Measurements from ENCODE around the gene GPC6. TPM values are rescaled to one million over a fixed set of nuclear protein-coding genes. Genes with fewer than 3 reads are reported as not detected.
A peak's percentile ranks its signal among the peaks of the same experiment; 100 is the strongest.

The GPC6 gene
- total RNA-seq, 2 donors from 2014 or later, result 3.4 to 5.3 TPM

DNA sequence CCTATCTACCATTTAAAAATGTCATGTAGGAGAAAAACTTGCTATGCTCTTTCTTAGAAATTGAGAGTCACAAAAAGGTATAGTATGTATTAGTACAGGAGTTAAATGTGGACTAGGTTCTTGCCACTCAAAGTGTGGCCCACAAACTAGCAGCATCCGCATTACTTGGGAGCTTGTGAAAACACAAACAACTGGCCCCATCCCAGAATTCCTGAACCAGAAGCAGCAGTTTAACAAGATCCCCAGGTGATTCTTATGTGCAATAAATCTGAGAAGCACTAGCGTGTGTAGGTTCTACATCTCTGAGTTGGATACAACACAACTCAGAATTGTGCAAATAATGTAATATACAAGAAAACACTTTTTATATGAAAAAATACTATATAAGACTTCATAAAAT is 927.0 kb downstream of the GPC6 start:
- 38% methylated on average over 2 of the region's 2 CpGs for WGBS
- no peaks in the 10 kb centered on the region for H3K4me1 ChIP-seq (replicated peaks)
- intact Hi-C loops (cut with DNase I), result no loop called here
- DNase-seq (ENCODE audit: low spot score), result peak; percentile 16
- no peaks in the 10 kb centered on the region for H3K36me3 ChIP-seq
- H3K9me3 ChIP-seq, result no peaks in the 10 kb centered on the region
- no peak overlapping the region for H3K4me3 ChIP-seq
- TF ChIP-seq POLR2A (IDR thresholded peaks at IDR 0.05) (no peak), POLR2AphosphoS5 (IDR thresholded peaks at IDR 0.05) (no peak)
- H3K27me3 ChIP-seq (replicated peaks; ENCODE audit: insufficient read depth), result no peaks in the 10 kb centered on the region
- H3K27ac ChIP-seq, result no peak overlapping the region

DNA sequence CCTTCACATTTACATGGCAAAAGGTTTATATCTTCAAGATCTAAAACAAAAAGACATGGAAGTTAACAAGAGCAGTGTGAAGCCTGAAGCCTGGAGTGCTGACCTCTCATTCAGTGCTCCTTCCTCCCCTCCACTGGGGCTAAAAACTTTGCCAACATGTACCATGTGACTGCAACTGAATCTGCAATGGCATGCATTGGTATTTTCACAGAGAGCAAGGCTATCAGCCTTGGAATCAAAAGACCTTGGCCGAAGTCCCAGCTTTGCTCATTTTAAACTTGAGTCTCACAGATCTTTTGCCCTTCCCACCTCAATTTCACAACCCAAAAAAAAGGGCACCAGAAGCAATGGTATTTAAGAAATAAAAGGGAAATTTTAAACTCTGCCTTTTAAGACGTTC is 927.8 kb downstream of the GPC6 start:
- H3K27ac ChIP-seq, result no peak overlapping the region
- intact Hi-C loops (cut with DNase I), result no loop called here
- no peak overlapping the region for H3K4me3 ChIP-seq
- H3K4me1 ChIP-seq (replicated peaks), result no peaks in the 10 kb centered on the region
- peak; percentile 79 for DNase-seq (ENCODE audit: low spot score)
- H3K27me3 ChIP-seq (replicated peaks; ENCODE audit: insufficient read depth), result no peaks in the 10 kb centered on the region
- no peaks in the 10 kb centered on the region for H3K36me3 ChIP-seq
- no peaks in the 10 kb centered on the region for H3K9me3 ChIP-seq
- WGBS, result 21% methylated on average over 2 of the region's 2 CpGs
- peak; percentile 72 for TF ChIP-seq POLR2AphosphoS5 (IDR thresholded peaks at IDR 0.05)
- TF ChIP-seq, protein P1, sequence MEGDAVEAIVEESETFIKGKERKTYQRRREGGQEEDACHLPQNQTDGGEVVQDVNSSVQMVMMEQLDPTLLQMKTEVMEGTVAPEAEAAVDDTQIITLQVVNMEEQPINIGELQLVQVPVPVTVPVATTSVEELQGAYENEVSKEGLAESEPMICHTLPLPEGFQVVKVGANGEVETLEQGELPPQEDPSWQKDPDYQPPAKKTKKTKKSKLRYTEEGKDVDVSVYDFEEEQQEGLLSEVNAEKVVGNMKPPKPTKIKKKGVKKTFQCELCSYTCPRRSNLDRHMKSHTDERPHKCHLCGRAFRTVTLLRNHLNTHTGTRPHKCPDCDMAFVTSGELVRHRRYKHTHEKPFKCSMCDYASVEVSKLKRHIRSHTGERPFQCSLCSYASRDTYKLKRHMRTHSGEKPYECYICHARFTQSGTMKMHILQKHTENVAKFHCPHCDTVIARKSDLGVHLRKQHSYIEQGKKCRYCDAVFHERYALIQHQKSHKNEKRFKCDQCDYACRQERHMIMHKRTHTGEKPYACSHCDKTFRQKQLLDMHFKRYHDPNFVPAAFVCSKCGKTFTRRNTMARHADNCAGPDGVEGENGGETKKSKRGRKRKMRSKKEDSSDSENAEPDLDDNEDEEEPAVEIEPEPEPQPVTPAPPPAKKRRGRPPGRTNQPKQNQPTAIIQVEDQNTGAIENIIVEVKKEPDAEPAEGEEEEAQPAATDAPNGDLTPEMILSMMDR (IDR thresholded peaks at IDR 0.05), result no peak
- TF ChIP-seq POLR2A (IDR thresholded peaks at IDR 0.05), result no peak

DNA sequence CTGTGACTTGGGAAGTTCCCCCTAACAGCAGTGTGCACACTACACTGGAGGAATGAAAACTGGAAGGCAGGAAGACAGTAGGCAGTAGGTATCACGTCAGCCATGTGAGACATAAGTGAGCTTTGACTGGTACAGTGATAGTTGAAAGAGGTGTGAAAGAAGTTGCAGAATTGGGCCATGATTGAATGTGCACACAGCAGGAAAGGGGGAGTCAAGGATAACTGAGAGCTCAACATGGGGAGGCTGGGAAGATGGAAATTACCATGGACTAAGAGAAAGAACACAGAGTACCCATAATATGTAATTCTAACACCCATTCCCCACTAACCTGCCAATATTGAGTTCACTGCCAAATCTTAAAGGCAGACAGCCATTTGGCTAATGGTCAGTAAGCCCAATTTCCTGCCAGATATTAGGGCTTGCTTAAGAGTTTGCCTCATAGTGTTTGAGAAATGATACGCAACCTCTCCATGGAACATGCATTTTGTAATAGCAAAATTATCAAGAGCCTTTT is 931.2 kb downstream of the GPC6 start:
- peak; percentile 60 for TF ChIP-seq POLR2AphosphoS5 (IDR thresholded peaks at IDR 0.05)
- TF ChIP-seq, protein P1 (IDR thresholded peaks at IDR 0.05), result no peak
- peak; percentile 13 for DNase-seq (ENCODE audit: low spot score)
- no peaks in the 10 kb centered on the region for H3K27me3 ChIP-seq (replicated peaks; ENCODE audit: insufficient read depth)
- no peaks in the 10 kb centered on the region for H3K36me3 ChIP-seq
- intact Hi-C loops (cut with DNase I), result no loop called here
- WGBS, result 46% methylated on average over 2 of the region's 2 CpGs
- no peaks in the 10 kb centered on the region for H3K9me3 ChIP-seq
- H3K4me1 ChIP-seq (replicated peaks), result no peaks in the 10 kb centered on the region
- H3K27ac ChIP-seq, result no peak overlapping the region
- no peak overlapping the region for H3K4me3 ChIP-seq

DNA sequence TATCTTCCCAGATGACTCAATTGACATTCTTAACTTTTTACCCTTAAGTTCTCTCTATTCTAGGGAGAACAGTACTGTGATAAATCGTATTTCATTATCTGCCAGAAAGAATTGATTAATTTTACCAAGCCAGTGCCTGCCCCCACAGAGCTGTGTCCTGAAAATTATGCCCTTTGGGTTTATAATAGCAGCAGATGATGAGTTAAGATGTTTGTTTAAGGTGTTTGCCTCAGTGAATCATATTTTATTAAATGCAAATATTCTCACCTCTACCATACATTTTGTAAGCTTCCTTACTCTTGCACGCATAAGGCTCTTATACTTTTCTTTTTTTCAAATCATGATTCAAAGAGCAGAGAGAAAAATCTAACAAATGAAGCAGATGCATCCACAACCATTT is 934.3 kb downstream of the GPC6 start:
- TF ChIP-seq POLR2A (IDR thresholded peaks at IDR 0.05), result no peak
- TF ChIP-seq POLR2AphosphoS5 (IDR thresholded peaks at IDR 0.05), result no peak
- TF ChIP-seq, protein P1 (IDR thresholded peaks at IDR 0.05), result no peak
- H3K4me3 ChIP-seq, result no peak overlapping the region
- DNase-seq (ENCODE audit: low spot score), result no peak
- no peaks in the 10 kb centered on the region for H3K36me3 ChIP-seq
- intact Hi-C loops (cut with DNase I), result no loop called here
- 83% methylated on average over 2 of the region's 2 CpGs for WGBS
- no peak overlapping the region for H3K27ac ChIP-seq
- no peaks in the 10 kb centered on the region for H3K9me3 ChIP-seq
- H3K27me3 ChIP-seq (replicated peaks; ENCODE audit: insufficient read depth), result no peaks in the 10 kb centered on the region
- no peaks in the 10 kb centered on the region for H3K4me1 ChIP-seq (replicated peaks)

DNA sequence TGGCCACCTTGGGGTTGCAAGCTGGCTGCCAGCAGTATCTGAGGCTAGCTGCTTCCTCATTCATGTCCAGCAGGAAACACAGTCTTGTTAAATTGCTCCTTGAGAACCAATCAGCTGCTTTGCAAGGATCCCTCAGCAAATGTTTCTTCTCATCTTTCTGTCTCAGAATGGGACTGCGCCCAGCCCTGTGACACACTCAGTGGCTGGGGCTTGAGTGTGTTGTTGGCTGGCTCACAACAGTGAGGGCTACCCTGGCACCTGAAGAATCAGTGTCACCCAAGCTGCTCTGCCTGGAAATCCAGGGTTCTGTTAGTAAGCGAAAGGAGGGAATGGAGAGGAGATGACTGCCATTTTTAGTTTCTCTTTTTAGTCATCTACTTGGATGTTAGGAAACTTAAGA is 935.7 kb downstream of the GPC6 start:
- H3K36me3 ChIP-seq, result no peaks in the 10 kb centered on the region
- H3K4me1 ChIP-seq (replicated peaks), result no peaks in the 10 kb centered on the region
- TF ChIP-seq POLR2AphosphoS5 (IDR thresholded peaks at IDR 0.05), result no peak
- no peak for TF ChIP-seq POLR2A (IDR thresholded peaks at IDR 0.05)
- TF ChIP-seq, protein P1 (IDR thresholded peaks at IDR 0.05), result no peak
- no peak overlapping the region for H3K27ac ChIP-seq
- DNase-seq (ENCODE audit: low spot score), result no peak
- 84% methylated on average over 2 of the region's 2 CpGs for WGBS
- H3K9me3 ChIP-seq, result no peaks in the 10 kb centered on the region
- intact Hi-C loops (cut with DNase I), result no loop called here
- H3K27me3 ChIP-seq (replicated peaks; ENCODE audit: insufficient read depth), result no peaks in the 10 kb centered on the region
- no peak overlapping the region for H3K4me3 ChIP-seq
